NCI-H526 (cell line): ENCODE results near the gene CELF4.
A peak's percentile ranks its signal among the peaks of the same experiment; 100 is the strongest.

Experiments used
- DNase-seq, 2 experiments: peaks; one replicate each; lab custom pipeline; 2025; lab: John Stamatoyannopoulos, UW

Gene CELF4

DNA sequence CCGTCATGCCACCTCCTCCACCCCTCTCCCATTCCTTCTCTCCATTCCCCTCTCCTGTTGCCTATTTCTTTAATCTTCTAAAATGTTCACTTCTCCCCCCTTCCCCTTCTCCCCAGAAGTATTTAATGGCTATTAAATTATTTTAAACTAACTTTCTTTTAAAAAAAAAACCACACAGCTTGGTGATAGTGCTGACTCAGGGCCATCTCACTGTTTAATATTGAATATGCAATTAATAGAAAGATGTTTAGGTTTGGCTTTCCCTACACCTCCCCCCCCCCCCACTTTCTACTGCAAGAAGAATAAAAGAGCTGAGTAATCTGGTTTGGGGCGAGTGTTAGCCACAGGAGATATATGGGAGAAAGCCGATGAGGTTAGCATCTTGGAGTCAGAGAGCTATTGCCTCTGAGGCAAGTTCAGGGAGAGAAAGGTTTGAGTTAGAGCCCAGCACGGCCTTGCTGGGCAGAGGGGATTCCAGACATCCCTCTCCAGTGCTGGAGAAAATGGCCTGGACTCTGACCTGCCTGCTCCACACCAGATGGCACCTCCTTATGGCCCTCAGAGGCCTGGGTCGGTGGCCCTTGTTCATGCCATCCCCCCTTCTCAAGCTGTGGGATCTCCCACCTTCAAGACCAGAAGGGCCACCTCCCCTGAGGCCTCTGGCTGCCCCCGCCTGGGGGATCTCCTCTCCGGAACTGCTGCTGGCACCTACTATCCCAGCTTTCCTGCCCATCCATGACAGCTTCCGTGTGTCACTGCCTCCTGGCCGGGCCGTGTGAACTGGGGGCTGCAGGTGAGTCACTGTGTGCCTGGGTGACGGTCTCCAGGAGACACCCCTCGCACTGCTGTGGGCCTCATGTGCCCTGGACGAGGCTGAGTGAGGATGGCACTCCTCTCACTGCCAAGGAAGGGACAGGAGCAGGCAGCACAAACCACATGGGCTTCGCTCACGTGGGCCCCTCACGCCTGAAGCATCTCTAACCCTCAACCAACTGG, 246.9 kb downstream of the CELF4 start:
- no peak for DNase-seq

- DNase-seq: no peak
Observed at GRCh38 chr18:37317486-37317885, 248.1 kb downstream of the CELF4 start.

DNA sequence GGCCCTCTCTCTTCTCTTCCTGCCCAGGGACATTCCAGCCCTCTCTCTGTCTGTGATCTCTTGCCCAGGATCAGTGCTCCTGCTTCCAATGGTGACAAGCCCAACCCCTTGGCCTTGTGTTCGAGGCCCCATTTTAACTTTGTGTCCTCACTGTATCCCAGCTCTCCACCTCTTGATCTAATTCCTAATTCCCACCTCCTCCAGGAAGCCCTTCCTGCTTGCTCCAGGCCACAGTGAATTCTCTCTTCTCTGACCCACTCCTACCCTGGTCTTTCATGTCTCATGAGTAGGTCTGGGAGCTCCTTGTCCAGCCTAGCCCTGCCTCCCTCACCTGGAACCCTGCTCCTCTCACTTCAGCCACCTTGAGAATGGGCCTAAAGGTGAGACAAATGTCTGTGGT, 249.1 kb downstream of the CELF4 start:
- DNase-seq: no peak

DNA sequence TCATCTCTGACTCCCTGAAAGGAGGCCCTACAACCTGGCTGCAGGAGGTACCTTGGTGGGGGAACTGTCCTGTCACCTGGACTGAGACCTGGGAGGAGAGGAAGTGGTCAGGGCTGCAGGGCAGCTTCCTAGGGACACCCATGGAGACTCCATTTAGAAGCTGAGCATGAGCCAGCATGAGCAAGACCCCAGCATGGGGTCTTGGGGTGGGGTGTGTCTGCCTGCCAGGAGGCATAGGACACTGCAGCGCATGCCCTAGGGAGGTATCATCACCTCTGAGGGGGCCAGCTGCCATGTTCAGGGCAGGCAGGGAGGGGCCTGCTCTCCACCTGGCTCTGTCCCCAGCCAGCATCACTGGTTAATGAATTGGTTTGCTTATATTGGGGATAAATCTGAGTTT, 249.7 kb downstream of the CELF4 start:
- DNase-seq: no peak

GRCh38 chr18:37314534-37314933, 251.1 kb downstream of the CELF4 start:
- DNase-seq: no peak

- DNase-seq: no peak
Observed at GRCh38 chr18:37313624-37314023, 252.0 kb downstream of the CELF4 start.

- no peak for DNase-seq
Observed at GRCh38 chr18:37309861-37310260, 255.7 kb downstream of the CELF4 start.

DNA sequence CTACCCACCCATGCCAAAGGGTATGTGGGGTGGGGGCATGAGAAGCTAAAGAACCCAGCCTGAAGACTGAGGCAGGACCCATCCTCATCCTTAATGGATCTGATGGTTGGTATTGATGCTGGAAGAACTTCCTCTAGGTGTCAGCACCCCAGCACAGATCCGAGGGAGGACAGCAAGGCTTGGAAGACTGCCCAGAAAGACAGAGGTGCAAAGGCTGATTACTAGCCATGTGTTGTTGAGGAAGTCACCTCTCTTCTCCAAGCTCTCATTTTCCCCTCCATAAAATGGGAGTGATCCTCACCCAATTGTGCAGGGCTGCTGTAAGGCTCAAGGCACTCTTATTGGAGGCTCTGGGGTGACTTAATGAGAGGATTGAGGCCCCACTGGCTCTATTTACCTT, 256.5 kb downstream of the CELF4 start:
- DNase-seq: no peak

DNA sequence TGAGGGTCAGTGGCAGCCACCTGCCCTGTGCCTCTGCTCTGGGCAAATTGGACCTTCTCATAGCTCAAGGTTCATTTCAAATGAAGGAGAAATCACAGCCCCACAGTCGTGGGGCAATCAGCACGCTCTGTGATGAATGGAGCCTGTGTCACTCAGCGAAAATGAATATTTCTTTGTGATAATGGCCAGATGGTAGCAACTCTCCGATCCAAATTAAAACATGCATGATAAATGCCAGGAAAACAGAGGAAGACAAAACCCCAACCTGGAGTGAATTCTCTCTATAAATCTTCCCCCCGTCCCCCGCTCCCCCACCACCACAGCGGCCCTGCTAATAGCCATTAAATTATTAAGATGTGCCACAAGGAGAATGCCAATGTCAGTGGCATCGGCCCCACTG, 258.4 kb downstream of the CELF4 start:
- DNase-seq: no peak

DNA sequence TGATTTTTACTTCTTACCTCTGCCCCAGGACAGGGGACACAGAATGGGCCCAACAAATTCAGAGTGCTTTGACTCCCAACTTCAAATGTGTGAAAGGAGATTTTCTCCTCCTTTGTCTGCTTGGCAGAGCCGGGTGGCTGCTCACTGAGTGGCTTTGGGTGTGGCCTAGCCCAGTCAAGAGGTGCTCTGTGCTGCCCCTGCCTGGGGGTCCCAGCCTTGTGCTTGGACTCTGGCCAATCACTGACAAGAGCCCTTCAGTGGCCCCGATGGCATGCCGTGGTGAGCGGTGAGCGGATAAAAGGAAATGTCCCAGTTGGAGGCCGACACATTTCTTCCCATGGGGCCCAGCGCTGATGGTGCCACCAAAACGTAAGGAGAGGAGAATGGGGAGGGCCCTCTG, 259.2 kb downstream of the CELF4 start:
- DNase-seq: no peak

DNA sequence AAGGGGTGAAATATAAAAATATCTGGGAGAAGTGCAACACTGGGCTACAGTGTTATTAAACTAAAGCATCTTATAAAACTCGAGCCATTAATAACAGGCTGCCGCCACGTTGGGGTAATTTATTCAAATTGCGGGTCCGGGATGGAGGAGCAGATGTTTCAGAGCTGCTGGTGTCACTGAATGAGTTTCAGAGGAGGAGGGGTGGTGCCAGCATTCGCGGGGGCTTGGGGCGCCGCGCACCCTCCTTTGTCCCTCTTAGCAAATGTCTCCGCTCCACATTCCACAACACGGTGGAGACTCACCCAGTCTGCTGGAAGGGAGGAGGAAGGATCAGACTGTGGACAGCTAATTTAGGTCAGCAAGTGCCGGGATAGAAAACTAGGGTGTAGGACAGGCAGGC, 260.5 kb downstream of the CELF4 start:
- DNase-seq: peak; percentile 19 to 34

DNA sequence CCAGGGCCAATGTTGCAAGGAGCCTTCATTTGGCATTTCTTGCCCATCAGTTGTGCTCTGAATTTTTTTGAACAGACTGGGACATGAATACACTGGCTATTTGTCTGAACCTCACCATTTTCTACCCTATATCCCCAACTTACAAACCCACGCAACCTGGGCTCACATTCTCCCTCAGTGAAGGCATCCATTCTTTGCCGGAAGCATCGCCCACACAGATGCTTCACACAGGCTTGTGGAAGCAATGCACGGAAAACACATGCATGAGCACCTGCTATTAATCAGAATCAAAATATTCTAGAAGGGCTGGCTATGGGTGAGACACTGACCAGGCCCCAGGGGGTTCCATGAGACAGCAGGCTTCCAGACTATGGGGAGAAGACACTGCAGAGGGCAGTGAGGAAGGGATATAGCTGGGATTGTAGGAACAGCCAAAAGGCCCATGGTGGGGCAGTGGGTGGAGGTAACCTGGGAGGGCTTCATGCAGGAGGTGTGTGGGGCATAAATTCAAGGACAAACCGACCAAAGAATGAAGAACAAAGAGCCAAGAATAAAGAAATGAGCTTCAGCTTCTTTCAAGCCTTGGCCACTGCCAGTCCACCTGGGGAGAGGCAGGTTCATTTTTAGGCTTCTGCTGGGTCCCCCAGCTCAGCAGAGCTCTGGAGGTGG, 261.5 kb downstream of the CELF4 start:
- no peak for DNase-seq

GRCh38 chr18:37303009-37303408, 262.6 kb downstream of the CELF4 start:
- no peak for DNase-seq

DNA sequence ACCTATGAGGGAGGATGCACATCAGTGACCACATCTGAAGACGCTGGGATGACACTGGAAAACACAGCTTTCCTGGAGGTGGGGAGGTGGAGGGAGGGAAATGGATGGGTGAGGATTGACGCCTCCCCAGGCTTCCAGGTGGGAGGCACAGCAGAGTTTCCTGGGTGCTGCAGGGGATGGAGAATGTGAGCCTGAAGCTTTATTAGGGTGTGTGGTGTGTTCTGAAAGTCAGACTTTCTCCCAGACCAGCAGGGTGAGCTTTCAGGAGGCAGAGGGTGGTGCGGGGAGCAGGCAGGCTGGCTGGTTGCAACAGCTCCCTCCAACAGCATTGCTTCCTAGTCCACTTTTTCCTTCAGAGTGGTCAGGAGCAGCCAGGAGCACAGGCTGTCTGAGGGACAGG, 263.1 kb downstream of the CELF4 start:
- DNase-seq: no peak

- DNase-seq: peak; percentile 35 to 44
Observed at GRCh38 chr18:37299471-37300304, 265.9 kb downstream of the CELF4 start.

DNA sequence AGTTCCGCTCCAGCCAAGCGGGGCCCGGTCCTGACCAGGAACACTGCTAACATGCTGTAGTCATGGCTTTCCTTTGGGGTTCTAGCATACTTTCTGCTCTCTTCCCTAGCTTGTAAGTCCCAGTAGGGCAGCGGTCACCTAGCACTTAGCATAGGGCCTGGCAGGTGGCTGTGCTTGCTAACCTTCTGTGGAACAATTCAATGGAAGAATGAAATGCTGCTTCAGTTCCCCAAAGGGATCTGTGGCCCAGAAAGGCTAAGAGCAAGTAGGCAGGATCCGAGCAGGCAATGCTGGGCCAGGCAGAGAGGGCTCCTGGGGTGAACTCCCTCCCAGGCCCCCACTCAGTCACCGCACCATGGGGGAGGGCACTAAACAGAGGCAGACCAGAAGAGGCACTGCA, 266.8 kb downstream of the CELF4 start:
- no peak for DNase-seq

GRCh38 chr18:37297106-37297505, 268.5 kb downstream of the CELF4 start:
- DNase-seq: no peak

DNA sequence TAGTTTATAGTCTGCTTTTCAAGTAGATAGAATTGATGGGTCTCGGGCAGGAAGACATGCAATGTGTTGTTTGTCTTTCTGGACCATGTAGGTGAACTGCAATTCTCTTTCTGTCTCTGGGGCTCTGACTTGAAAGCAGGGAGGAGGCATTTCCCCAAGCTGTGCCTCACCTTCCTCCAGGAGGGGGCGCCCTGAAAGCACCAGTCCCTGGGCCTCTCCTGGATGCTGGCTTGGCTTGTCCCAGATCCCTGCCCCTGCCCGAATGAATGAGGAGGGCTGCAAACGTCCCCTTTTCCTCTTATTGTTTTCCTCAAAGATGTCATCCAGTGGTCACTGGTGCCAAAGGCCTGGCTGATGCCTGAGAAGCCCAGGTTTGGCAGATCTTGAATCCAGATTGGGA, 270.6 kb downstream of the CELF4 start:
- DNase-seq: peak; percentile 20 to 35

GRCh38 chr18:37293359-37293758, 272.2 kb downstream of the CELF4 start:
- peak in 1 of 2 experiments; percentile 23 for DNase-seq

DNA sequence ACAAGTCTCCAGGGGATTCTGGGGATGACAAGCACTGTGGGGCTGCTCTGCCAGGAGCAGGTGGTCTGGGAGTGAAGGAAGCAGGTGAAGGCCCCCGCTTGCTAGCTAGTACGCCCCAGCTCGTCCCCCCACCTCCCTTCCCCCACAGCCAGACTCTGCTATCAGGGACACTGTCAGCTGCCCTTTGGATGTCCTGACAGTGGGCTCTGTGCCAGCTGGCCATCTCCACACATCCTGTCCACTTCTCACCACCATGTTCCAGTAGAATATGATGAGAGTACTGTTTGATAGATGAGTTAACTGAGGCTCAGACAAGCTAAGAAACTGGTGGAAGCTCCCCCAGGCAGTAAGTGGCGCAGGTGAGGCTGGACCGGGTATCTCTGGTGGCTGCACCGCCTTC, 276.2 kb downstream of the CELF4 start:
- no peak for DNase-seq

DNA sequence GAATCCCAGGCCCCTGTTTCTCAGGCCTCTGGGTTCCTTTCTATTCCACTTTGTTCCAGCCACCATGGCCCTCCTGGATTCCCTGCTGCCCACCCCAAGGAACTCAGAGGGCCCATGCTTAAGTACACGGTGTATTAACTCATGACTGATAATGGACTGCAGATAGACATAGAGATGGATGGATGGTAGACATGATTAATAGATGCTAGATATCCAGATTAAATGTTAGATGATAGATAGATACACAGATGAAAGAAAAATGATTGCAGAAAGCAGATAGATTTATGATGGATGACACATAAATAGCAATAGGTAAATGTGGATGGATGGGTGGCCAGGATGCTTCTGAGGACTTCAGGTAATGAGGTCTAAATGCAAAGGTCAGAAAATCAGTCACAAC, 278.0 kb downstream of the CELF4 start:
- no peak for DNase-seq

GRCh38 chr18:37286801-37287200, 278.8 kb downstream of the CELF4 start:
- DNase-seq: no peak
